ENCODE data around the gene MCRS1.

DNA sequence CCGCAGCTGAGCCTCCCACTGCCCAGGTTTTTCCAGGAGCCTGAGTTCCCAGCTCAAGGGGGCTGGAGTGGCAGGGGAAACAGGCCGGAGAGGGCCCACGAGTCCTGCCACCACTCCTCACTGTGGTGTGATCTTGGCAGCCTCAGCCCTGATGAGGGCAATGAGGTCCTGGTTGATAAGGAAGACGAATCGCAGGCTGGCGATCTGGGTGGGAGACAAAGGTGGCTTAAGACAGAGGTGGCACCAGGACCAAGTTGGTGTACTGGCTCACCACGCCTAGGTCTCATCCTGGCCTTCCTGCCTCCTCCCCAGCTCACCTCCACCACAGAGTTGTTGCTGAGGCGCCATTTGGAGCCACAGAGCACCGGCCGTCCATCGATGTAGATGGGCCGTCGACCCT, 9.4 kb downstream of the MCRS1 start:
- TF ChIP-seq, protein P1, sequence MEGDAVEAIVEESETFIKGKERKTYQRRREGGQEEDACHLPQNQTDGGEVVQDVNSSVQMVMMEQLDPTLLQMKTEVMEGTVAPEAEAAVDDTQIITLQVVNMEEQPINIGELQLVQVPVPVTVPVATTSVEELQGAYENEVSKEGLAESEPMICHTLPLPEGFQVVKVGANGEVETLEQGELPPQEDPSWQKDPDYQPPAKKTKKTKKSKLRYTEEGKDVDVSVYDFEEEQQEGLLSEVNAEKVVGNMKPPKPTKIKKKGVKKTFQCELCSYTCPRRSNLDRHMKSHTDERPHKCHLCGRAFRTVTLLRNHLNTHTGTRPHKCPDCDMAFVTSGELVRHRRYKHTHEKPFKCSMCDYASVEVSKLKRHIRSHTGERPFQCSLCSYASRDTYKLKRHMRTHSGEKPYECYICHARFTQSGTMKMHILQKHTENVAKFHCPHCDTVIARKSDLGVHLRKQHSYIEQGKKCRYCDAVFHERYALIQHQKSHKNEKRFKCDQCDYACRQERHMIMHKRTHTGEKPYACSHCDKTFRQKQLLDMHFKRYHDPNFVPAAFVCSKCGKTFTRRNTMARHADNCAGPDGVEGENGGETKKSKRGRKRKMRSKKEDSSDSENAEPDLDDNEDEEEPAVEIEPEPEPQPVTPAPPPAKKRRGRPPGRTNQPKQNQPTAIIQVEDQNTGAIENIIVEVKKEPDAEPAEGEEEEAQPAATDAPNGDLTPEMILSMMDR (conservative IDR thresholded peaks at IDR 0.05; ENCODE audit: low read length) = no peak
- TF ChIP-seq EZH2phosphoT487 (IDR thresholded peaks at IDR 0.05; ENCODE audit: borderline replicate concordance, low read depth, low read length) = no peak

Data from OCI-LY7 (cell line).